HepG2 (cell line): ENCODE data around the gene SMAD7. TPM values are rescaled to one million over a fixed set of nuclear protein-coding genes. Genes with fewer than 3 reads are reported as not detected.

Experiments used
- ATAD3A ChIP-seq: sonication (generic); formaldehyde crosslinking; IDR thresholded peaks from 2 replicates; pipeline ENCODE4 v1.4.0; 2020; ENCODE audit warnings: missing genetic modification reagents
- CBFB ChIP-seq: sonication (generic); formaldehyde crosslinking; IDR thresholded peaks from 2 replicates; pipeline ENCODE4 v1.4.0; 2020; ENCODE audit warnings: missing genetic modification reagents
- CEBPB ChIP-seq: IDR thresholded peaks from 2 replicates; pipeline ENCODE4 v1.6.1; 2011; ENCODE audit warnings: low read depth, low read length, improper control_type of control experiment, borderline replicate concordance
- EP300 ChIP-seq, 3 experiments: sonication (generic) in 1 of 3; formaldehyde crosslinking in 1 of 3; IDR thresholded peaks; 2 replicates each; pipeline versions ENCODE4 v1.5.1 to v1.6.1; 2011 to 2020; ENCODE audit warnings: low read depth in 2 of 3, low read length in 2 of 3, borderline replicate concordance in 1 of 3, improper control_type of control experiment in 1 of 3, mild to moderate bottlenecking in 1 of 3, missing genetic modification reagents in 1 of 3, moderate library complexity in 1 of 3
- FOSL1 ChIP-seq: sonication (generic); formaldehyde crosslinking; IDR thresholded peaks from 2 replicates; pipeline ENCODE4 v1.9.0; 2021; ENCODE audit warnings: missing genetic modification reagents, borderline replicate concordance
- GABPB1 ChIP-seq: IDR thresholded peaks from 2 replicates; pipeline ENCODE4 v1.6.1; 2016; ENCODE audit warnings: mild to moderate bottlenecking, missing genetic modification reagents, moderate library complexity, missing compliant biosample characterization
- HNRNPUL1 ChIP-seq: fragments of 200-400 bp; formaldehyde crosslinking; IDR thresholded peaks from 2 replicates; pipeline ENCODE4 v1.6.1; 2017; ENCODE audit warnings: low read depth, mild to moderate bottlenecking, low read length, moderate library complexity
- KLF11 ChIP-seq: IDR thresholded peaks from 2 replicates; pipeline ENCODE4 v1.6.1; 2016; ENCODE audit warnings: missing compliant biosample characterization
- RFX1 ChIP-seq: fragments of 450-650 bp; IDR thresholded peaks from 2 replicates; pipeline ENCODE4 v1.6.1; 2017
- SALL1 ChIP-seq: sonication (generic); formaldehyde crosslinking; IDR thresholded peaks from 2 replicates; pipeline ENCODE4 v1.8.0; 2022; ENCODE audit warnings: mild to moderate bottlenecking, missing genetic modification reagents
- SIN3A ChIP-seq: IDR thresholded peaks from 2 replicates; pipeline ENCODE4 v1.6.1; 2011; ENCODE audit warnings: low read depth, mild to moderate bottlenecking, control low read depth, low read length, borderline replicate concordance
- SRSF4 ChIP-seq: fragments of 200-400 bp; formaldehyde crosslinking; IDR thresholded peaks from one replicate; pipeline ENCODE4 v1.6.1; 2018; ENCODE audit warnings: mild to moderate bottlenecking, low read depth, low read length, moderate library complexity; ENCODE audit not compliant: poor library complexity, severe bottlenecking
- THAP11 ChIP-seq: IDR thresholded peaks from 2 replicates; pipeline ENCODE4 v1.6.1; 2016; ENCODE audit warnings: missing biosample characterization, missing genetic modification reagents
- ZBTB42 ChIP-seq: sonication (generic); formaldehyde crosslinking; IDR thresholded peaks from 2 replicates; pipeline ENCODE4 v1.5.0; 2020; ENCODE audit warnings: mild to moderate bottlenecking, missing genetic modification reagents
- ZIK1 ChIP-seq: sonication (generic); formaldehyde crosslinking; IDR thresholded peaks from 2 replicates; pipeline ENCODE4 v1.5.0; 2020; ENCODE audit warnings: mild to moderate bottlenecking, low read depth, missing genetic modification reagents, borderline replicate concordance
- ZNF225 ChIP-seq: sonication (generic); formaldehyde crosslinking; IDR thresholded peaks from 2 replicates; pipeline ENCODE4 v1.4.0; 2020; ENCODE audit warnings: mild to moderate bottlenecking, missing genetic modification reagents
- ZNF468 ChIP-seq: sonication (generic); formaldehyde crosslinking; IDR thresholded peaks from 2 replicates; pipeline ENCODE4 v1.8.0; 2022; ENCODE audit warnings: mild to moderate bottlenecking, moderate library complexity, missing genetic modification reagents
- ZNF510 ChIP-seq: sonication (generic); formaldehyde crosslinking; IDR thresholded peaks from 2 replicates; pipeline ENCODE4 v1.4.0; 2020; ENCODE audit warnings: low read depth, mild to moderate bottlenecking, missing genetic modification reagents
- ZNF615 ChIP-seq: sonication (generic); formaldehyde crosslinking; IDR thresholded peaks from 2 replicates; pipeline ENCODE4 v1.5.0; 2020; ENCODE audit warnings: mild to moderate bottlenecking, missing genetic modification reagents, borderline replicate concordance
- polyA plus RNA-seq, 8 experiments: library from polyadenylated mRNA; depleted of rRNA in 3 of 8; stranded (reverse) in 7 of 8; unstranded in 1 of 8; fragments of >200 nt; fragmentation: Illumina TruSeq in 4 of 8; extraction: Trizol in 4 of 8; gene quantifications; 2 replicates each; pipeline versions ENCODE4 v1.2.1 to v1.2.3, GENCODE V29; 2011 to 2016; ENCODE audit warnings: low read depth in 4 of 8, missing spikeins in 1 of 8, mixed read lengths in 1 of 8; ENCODE audit not compliant: insufficient read depth in 1 of 8
- total RNA-seq, 5 experiments: library from RNA; depleted of rRNA; stranded (reverse); fragments of >200 nt; fragmentation: Illumina TruSeq; extraction: Trizol; gene quantifications; 2 replicates each; pipeline ENCODE4 v1.2.3, GENCODE V29; 2016; ENCODE audit warnings: low read depth in 1 of 5
- TF ChIP-seq, protein P1 (sequence below): sonication (generic); formaldehyde crosslinking; IDR thresholded peaks from 2 replicates; pipeline ENCODE4 v1.8.1; 2023; ENCODE audit warnings: mild to moderate bottlenecking, moderate library complexity, missing genetic modification reagents
- TF ChIP-seq, protein P2 (sequence below): sonication (generic); formaldehyde crosslinking; IDR thresholded peaks from 2 replicates; pipeline ENCODE4 v1.4.0; 2020; ENCODE audit warnings: mild to moderate bottlenecking, missing genetic modification reagents, borderline replicate concordance
- TF ChIP-seq, protein P3 (sequence below): IDR thresholded peaks from 2 replicates; pipeline ENCODE4 v1.6.1; 2016; ENCODE audit warnings: mild to moderate bottlenecking, missing biosample characterization, missing genetic modification reagents
- TF ChIP-seq, protein P4 (sequence below): sonication (generic); formaldehyde crosslinking; IDR thresholded peaks from 2 replicates; pipeline ENCODE4 v1.9.0; 2021; ENCODE audit warnings: missing genetic modification reagents, mild to moderate bottlenecking, borderline replicate concordance
- TF ChIP-seq, protein P5 (sequence below): sonication (generic); IDR thresholded peaks from 2 replicates; pipeline ENCODE4 v1.6.1; 2016; ENCODE audit warnings: low read depth, borderline replicate concordance
- TF ChIP-seq, protein P6 (sequence below): sonication (generic); formaldehyde crosslinking; IDR thresholded peaks from 2 replicates; pipeline ENCODE4 v1.4.0; 2020; ENCODE audit warnings: missing genetic modification reagents

SMAD7 gene
- total and polyA plus RNA-seq, 2 of the 13 experiments (the other 11 are each of a cell fraction or from before 2014, with no cell fraction given) = 17.4 to 24.7 TPM

DNA sequence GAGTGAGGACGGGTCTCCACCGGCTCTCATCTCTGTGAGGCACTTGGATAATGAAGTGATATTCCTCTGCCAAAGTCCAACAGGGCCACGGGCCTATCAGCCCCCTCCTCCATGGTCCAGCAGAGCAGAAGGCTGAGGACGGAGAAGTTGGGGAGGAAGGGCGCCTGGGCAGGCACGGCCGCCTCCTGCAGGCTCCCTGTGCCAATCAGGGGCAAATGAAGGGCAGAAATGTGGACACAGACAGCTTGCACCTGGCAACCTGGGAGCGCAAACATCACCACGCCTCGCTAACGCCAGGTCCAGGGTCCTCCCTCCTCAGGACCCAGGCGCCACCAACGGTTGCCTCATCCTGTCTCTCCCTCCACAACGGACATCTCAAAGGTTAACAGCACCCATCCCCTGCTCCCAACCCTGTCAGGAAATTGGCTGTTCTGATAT, 24.3 kb downstream of the SMAD7 start (continued):
- TF ChIP-seq ZBTB42 (CRISPR knock-in tag) = no peak
- peak; percentile 87; the same call in 1 of the 2 replicates for TF ChIP-seq CEBPB
- TF ChIP-seq KLF11 = no peak
- TF ChIP-seq ZIK1 (CRISPR knock-in tag) = no peak
- TF ChIP-seq ATAD3A (CRISPR knock-in tag) = no peak
- TF ChIP-seq FOSL1 (CRISPR knock-in tag) = no peak
- TF ChIP-seq ZNF615 (CRISPR knock-in tag) = no peak
- TF ChIP-seq SIN3A = no peak
- no peak for TF ChIP-seq ZNF225 (CRISPR knock-in tag)
- peak; percentile 37; the same call in 1 of the 2 replicates for TF ChIP-seq GABPB1 (CRISPR knock-in tag)
- TF ChIP-seq, protein P1, sequence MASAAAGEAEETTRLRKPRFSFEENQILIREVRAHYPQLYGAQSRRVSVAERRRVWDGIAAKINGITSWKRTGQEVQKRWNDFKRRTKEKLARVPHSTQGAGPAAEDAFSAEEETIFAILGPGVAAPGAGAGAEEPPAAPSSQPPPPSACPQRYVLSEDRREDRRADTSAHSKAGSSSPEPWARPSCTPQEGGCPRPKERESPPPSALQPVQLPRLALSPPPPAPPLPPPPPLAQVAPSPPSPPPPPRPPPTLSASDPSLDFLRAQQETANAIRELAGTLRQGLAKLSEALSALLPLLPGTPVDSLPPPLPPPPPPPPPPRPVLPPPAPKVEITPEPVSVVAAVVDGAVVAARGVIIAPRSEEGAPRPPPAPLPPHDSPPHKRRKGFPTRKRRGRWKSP (CRISPR knock-in tag) = peak; percentile 96
- peak; percentile 77 for TF ChIP-seq SALL1 (CRISPR knock-in tag)
- no peak for TF ChIP-seq THAP11
- TF ChIP-seq, protein P2, sequence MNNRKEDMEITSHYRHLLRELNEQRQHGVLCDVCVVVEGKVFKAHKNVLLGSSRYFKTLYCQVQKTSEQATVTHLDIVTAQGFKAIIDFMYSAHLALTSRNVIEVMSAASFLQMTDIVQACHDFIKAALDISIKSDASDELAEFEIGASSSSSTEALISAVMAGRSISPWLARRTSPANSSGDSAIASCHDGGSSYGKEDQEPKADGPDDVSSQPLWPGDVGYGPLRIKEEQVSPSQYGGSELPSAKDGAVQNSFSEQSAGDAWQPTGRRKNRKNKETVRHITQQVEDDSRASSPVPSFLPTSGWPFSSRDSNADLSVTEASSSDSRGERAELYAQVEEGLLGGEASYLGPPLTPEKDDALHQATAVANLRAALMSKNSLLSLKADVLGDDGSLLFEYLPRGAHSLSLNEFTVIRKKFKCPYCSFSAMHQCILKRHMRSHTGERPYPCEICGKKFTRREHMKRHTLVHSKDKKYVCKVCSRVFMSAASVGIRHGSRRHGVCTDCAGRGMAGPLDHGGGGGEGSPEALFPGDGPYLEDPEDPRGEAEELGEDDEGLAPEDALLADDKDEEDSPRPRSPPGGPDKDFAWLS (CRISPR knock-in tag) = no peak
- TF ChIP-seq, protein P3, sequence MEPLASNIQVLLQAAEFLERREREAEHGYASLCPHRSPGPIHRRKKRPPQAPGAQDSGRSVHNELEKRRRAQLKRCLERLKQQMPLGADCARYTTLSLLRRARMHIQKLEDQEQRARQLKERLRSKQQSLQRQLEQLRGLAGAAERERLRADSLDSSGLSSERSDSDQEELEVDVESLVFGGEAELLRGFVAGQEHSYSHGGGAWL (CRISPR knock-in tag) = no peak
- no peak for TF ChIP-seq SRSF4
- TF ChIP-seq, protein P4, sequence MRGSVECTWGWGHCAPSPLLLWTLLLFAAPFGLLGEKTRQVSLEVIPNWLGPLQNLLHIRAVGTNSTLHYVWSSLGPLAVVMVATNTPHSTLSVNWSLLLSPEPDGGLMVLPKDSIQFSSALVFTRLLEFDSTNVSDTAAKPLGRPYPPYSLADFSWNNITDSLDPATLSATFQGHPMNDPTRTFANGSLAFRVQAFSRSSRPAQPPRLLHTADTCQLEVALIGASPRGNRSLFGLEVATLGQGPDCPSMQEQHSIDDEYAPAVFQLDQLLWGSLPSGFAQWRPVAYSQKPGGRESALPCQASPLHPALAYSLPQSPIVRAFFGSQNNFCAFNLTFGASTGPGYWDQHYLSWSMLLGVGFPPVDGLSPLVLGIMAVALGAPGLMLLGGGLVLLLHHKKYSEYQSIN = no peak
- TF ChIP-seq, protein P5, sequence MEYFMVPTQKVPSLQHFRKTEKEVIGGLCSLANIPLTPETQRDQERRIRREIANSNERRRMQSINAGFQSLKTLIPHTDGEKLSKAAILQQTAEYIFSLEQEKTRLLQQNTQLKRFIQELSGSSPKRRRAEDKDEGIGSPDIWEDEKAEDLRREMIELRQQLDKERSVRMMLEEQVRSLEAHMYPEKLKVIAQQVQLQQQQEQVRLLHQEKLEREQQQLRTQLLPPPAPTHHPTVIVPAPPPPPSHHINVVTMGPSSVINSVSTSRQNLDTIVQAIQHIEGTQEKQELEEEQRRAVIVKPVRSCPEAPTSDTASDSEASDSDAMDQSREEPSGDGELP = no peak
- TF ChIP-seq CBFB (CRISPR knock-in tag) = no peak
- TF ChIP-seq ZNF510 (CRISPR knock-in tag) = 0 out of 2 replicates have a peak, but pooled peaks have one; percentile 36
- no peak for TF ChIP-seq HNRNPUL1
- TF ChIP-seq ZNF468 (CRISPR knock-in tag) = no peak
- peak; percentile 75 to 90; a peak in 2 of 4 replicates for TF ChIP-seq EP300 (IDR thresholded peaks at IDR 0.05; ENCODE audit: low read depth in 2 of 2, low read length in 2 of 2)
- peak; percentile 63 for TF ChIP-seq EP300 (CRISPR knock-in tag; IDR thresholded peaks at IDR 0.05; ENCODE audit: borderline replicate concordance)
- TF ChIP-seq, protein P6, sequence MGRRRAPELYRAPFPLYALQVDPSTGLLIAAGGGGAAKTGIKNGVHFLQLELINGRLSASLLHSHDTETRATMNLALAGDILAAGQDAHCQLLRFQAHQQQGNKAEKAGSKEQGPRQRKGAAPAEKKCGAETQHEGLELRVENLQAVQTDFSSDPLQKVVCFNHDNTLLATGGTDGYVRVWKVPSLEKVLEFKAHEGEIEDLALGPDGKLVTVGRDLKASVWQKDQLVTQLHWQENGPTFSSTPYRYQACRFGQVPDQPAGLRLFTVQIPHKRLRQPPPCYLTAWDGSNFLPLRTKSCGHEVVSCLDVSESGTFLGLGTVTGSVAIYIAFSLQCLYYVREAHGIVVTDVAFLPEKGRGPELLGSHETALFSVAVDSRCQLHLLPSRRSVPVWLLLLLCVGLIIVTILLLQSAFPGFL (CRISPR knock-in tag) = no peak
- TF ChIP-seq RFX1 = peak; percentile 33; the same call in 1 of the 2 replicates
